Activated CD8-positive, alpha-beta memory T cell treated with anti-CD3 and anti-CD28 coated beads, Interleukin-2, amount 50 U/mL, for 24 hours (primary cell): Measurements from ENCODE around the gene BEND4.
"Not testable (repeated sequence)": the region's sequence is repeated elsewhere in the genome, so short reads cannot be mapped to it uniquely, and the experiment has no call there.

Source experiments
- DNase-seq: peaks from one replicate; pipeline ENCODE4 v3.0.0-alpha.2; 2020; ENCODE audit errors: extremely low read depth

The BEND4 gene

DNA sequence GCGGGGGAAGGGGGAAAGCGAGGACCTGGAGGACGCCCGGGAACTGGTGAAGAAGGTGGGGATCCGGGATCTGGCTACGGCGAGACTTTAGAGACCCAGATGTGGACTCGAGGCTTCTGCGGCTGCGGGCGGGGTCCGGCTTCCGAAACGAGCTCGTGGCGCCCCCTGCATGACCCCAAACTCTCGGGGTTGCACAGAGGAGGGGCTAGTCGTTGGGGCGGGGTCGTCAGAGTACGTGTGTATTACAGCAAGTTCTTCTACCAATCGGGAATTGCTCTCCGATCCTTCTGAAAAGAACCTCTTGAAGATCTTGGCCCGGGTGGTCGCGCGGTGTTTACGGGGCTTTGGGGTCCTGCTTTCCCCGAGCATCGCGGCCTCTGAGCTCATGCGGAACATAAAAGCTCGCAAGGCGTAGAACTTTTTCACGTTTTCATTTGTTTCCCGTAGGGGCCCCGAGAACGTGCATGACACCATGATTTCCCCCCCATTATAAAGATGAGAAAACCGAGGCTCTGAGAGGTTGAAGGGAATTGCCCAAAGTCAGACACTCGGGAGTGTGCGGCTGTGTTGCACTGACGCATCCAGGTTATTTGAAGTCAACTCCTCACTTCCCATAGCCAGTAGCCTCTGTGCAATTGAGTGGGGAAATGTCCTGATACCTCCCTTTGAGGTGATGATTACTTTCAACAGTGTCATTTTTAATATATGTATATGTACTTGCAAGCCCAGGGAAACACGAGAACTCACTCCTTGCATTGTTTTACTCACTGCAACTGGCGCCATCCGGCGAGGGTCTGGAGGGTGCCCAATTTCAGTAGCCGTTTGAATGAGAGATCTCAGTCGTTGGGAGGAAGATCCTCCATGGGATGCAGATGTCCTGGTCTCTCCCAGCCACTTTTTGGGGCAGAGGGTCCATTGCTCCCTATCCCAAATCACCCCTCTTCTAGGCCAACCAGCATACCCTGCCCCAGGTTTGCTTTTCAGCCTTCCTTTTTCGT lies at the start of gene BEND4:
TSS of gene BEND4 (minus strand) at position 149 of the 998 bp plus-strand sequence. CDS start 512 bp downstream, outside the sequence.
- no peak for DNase-seq

- no peak for DNase-seq
Observed at GRCh38 chr4:42197341-42197740, 44.9 kb upstream of the BEND4 start.

DNA sequence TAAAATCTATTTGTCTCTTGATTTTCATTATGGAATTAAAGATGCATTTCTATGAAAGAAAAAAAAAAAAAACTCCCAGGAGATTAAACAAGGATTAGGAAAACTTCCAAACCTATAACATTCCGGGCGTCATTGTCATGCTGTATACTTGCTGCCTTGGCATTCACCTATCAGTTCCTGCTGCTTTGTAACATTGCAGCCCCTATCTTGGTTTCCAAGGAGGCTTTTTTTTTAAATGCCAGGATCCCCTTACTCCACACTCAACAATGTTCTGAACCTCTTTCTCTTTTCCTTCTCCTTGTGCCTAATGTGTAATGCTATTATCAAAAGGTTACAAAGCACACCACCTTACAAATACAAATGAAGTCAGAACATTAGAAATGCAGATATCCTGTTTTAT lies 20.5 kb upstream of the BEND4 start:
- DNase-seq: no peak

- no peak for DNase-seq
Observed at GRCh38 chr4:42172128-42172790, 19.8 kb upstream of the BEND4 start.

GRCh38 chr4:42167709-42168108 lies 15.3 kb upstream of the BEND4 start:
- no peak for DNase-seq

- not testable (repeated sequence) for DNase-seq
Observed at GRCh38 chr4:42166186-42166585, 13.7 kb upstream of the BEND4 start.

GRCh38 chr4:42159271-42160001 lies 7.0 kb upstream of the BEND4 start:
- no peak for DNase-seq

GRCh38 chr4:42151568-42152506 lies 618 bp downstream of the BEND4 start:
- DNase-seq: no peak

DNA sequence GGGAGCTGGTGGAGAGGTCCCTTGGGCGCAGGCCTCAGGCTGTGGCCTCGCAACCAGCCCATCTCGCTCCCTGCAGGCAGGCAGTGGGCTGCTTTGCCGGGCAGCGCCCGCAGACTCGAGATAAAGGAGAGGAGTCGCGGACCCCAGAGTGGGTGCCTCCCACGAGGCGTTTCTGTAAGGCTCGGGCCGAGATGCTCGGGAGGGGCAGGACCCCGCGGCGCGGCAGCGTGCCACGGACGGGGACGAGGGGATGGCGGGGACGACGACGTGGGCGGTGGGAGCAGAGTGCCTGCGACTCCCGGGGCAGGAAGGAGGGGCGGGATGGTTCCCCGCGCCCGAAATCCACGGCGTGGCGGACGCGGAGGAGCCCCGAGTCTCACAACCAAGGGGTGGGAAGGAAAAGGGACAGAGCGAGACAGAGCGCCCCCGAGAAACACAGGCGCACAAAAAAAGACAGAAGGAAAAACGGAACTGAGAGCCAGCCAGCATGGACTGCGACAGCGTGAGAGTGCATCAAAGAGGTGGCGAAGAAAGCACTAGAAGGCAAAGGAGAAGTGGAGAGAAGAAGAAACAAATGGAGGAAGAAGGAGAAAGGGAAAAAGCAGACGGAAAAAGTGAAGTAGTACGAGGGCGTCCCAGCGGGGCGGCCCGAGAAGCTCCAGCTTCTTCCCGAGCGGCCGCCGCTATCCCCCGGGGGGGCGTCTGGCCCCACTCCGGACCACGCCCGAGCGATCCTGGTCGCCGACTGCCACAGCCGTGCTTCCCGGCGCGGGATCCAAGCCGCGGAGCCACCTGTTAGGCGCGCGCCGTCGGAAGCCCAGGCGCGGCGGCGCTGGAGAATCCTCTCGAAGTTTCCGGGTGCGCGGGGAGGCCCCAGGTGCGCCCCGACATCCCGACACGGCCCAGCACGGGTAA lies 1.5 kb downstream of the BEND4 start:
- DNase-seq: no peak

DNA sequence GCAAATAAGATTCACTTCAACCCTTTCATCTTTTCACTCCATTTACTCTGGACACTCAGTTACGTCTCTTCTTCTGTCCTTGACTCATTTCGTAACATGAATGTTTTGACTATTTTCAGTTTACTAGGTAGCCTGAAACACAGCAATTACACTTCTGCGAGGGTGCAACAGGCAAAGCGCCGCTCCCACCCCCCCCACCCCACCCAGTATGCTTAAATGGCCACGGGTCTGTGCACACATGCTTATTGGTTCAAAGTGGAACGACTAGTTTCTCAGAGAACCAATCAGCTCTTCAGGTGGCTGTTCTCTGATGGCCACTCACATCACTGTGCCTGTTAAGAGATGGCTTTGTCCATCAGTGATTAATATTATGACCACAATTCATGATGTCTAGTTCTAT lies 3.5 kb downstream of the BEND4 start:
- DNase-seq: no peak

DNA sequence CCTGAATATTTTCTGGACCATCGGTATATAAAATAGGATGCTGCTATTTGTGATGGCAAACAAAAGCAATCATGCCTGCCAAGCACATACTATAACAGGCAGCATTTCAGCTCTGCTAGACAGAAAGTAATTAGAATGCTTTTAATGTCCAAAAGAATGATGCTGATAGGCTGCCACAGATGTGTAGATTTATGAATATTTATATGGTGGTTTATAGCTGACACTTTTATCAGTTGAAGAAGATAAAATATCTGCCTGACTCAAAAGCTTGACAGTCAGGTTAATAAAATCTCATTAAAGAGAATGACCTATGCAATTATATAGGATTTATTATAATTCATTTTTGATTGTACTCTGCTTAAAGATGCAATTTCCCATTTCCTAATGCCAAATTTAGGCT lies 4.0 kb downstream of the BEND4 start:
- DNase-seq: no peak

- no peak for DNase-seq
Observed at GRCh38 chr4:42144028-42144427, 8.4 kb downstream of the BEND4 start.

- DNase-seq: no peak
Observed at GRCh38 chr4:42142591-42142990, 9.9 kb downstream of the BEND4 start.

DNA sequence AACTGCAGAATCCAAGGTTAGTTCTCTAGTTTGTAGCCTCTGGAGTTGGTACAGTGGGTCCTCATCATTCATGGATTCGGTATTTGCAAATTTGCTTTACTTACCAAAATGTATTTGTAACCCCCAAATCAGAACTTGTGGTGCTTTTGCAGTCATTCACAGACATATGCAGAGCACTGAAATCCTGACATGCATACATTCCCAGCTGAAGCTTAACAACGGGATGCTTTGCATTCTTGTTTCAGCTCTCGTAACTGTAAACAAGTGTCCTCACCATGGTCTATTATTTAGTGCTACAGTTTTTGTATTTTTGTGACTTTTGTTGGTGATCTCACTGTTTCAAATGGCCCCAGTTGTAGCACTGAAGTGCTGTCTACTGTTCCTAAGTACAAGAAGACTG lies 16.1 kb downstream of the BEND4 start:
- DNase-seq: no peak

- DNase-seq: no peak
Observed at GRCh38 chr4:42133006-42133405, 19.4 kb downstream of the BEND4 start.

DNA sequence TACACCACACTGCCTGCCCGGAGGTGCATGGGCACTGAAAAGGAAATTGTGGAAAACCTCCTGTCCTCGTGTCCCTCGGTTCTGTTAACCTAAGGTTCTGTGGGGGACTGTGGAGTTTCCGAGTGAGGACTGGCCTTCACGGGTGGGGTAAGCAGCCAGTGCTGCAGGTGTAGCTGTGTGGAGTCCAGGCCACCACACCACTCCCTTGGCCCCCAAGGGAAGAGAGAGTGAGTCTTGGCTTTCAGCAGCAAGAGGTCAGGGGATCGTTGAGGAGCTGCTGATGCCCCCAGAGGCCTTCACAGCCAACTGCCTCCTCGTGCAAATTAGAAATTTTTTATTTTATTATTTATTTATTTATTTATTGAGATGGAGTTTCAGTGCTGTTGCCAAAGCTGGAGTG lies 20.4 kb downstream of the BEND4 start:
- DNase-seq: no peak

DNA sequence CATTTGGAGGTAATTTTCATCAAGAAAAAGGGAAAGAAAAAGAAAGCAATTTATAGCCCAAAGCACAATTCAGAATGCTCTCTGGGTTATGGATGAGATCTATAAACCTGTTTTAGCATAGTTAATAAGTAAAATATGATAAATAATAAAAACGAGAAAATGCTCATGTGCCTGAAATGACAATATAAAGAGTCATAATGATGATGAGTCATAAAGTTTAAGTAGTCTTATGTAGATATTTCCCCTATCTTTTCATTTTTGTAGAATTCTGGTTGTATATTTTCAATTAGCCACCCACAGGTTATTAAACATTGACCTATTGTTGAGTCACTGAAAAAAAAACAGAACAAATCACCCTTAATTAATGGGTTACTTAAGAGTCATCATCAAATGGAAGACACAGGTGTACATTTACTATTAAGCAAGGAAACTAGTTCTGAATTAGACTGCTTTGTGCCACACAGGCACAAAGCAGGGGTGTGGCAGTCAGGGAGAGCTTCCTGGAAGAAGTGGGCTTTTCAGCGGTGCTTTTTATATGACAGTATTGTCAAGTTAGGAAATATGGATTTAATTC lies 29.3 kb downstream of the BEND4 start:
- no peak for DNase-seq

- no peak for DNase-seq
Observed at GRCh38 chr4:42122237-42122636, 30.2 kb downstream of the BEND4 start.

DNA sequence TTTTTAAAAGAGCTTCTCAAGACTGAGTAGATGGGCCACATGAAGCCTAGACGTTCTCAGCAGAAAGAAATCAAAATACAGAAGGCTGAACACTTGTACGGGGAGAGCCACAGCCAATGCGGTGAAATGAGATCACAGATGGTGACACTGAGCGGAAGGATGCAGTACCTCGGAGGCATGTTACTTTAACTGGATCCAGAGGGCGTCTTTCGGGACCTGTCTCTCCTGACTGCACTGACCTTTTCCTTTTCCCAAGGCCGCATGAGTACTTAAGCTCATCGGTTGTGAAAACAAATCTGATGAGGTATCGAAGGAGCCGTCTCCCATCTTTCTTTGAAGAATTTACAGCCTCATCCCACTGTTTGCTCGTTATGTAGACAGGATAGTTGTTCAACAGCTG lies 32.6 kb downstream of the BEND4 start:
- no peak for DNase-seq

- no peak for DNase-seq
Observed at GRCh38 chr4:42112846-42113245, 39.6 kb downstream of the BEND4 start.
